Naive thymus-derived CD4-positive, alpha-beta T cell (primary cell): ENCODE data around the gene IQUB. TPM values are rescaled to one million over a fixed set of nuclear protein-coding genes. Genes with fewer than 3 reads are reported as not detected.

Experiments used
- ATAC-seq: fragments of 150-1000 bp; cut with Tn5 transposase; 2 replicates; pipeline ENCODE4 v1.10.0; 2021; ENCODE audit warnings: mild to moderate bottlenecking, moderate library complexity
- CTCF ChIA-PET: fragments of 350-600 bp; sonication (Branson Sonifier 250); formaldehyde crosslinking; loops from one replicate; lab custom pipeline; 2021; ENCODE audit warnings: antibody characterized with exemption; lab: Charles Lee
- POLR2A ChIA-PET: fragments of 350-600 bp; sonication (Branson Sonifier 250); formaldehyde crosslinking; loops from one replicate; lab custom pipeline; 2021; ENCODE audit warnings: antibody characterized with exemption, inconsistent platforms; lab: Charles Lee
- DNase-seq, 9 donors: peaks; one replicate each; pipeline versions ENCODE4 v3.0.0 to v3.0.0-alpha.2; 2020 to 2022; ENCODE audit warnings: mixed read lengths in 1 of 9
- H3K27ac ChIP-seq: one replicate; pipeline ENCODE4 v1.7.0; 2013; ENCODE audit warnings: mild to moderate bottlenecking, low read depth, low read length, moderate library complexity
- H3K27me3 ChIP-seq, 2 donors: one replicate each; pipeline ENCODE4 v1.7.0; 2013; ENCODE audit warnings: low read length in 2 of 2, mild to moderate bottlenecking in 2 of 2, moderate library complexity in 2 of 2; ENCODE audit not compliant: control insufficient read depth in 2 of 2, insufficient read depth in 2 of 2
- H3K36me3 ChIP-seq, 3 experiments: 1 replicate in 2 of 3; 2 replicates in 1 of 3; pipeline ENCODE4 v1.7.0; 2013; ENCODE audit warnings: low read length in 3 of 3, mild to moderate bottlenecking in 3 of 3, moderate library complexity in 1 of 3; ENCODE audit not compliant: insufficient read depth in 3 of 3, control insufficient read depth in 2 of 3
- H3K4me1 ChIP-seq, 2 donors: one replicate each; pipeline ENCODE4 v1.7.0; 2013; ENCODE audit warnings: low read length in 2 of 2, mild to moderate bottlenecking in 2 of 2, moderate library complexity in 1 of 2; ENCODE audit not compliant: control insufficient read depth in 2 of 2, insufficient read depth in 2 of 2
- H3K4me3 ChIP-seq: 2 replicates; pipeline ENCODE4 v1.7.0; 2013; ENCODE audit warnings: mild to moderate bottlenecking, low read length
- H3K9me3 ChIP-seq, 3 experiments: 1 replicate in 2 of 3; 2 replicates in 1 of 3; pipeline ENCODE4 v1.7.0; 2013; ENCODE audit warnings: low read length in 3 of 3; ENCODE audit not compliant: control insufficient read depth in 2 of 3
- H3K27ac Mint-ChIP-seq, 9 donors: one replicate each; pipeline ENCODE4 v1.8.0; 2020 to 2022; ENCODE audit warnings: mixed read lengths in 9 of 9, mild to moderate bottlenecking in 8 of 9, moderate library complexity in 5 of 9, inconsistent platforms in 2 of 9
- H3K27me3 Mint-ChIP-seq, 5 donors: one replicate each; pipeline ENCODE4 v1.8.0; 2021 to 2022; ENCODE audit warnings: mixed read lengths in 5 of 5, mild to moderate bottlenecking in 1 of 5
- H3K36me3 Mint-ChIP-seq, 5 donors: one replicate each; pipeline ENCODE4 v1.8.0; 2020 to 2022; ENCODE audit warnings: mixed read lengths in 5 of 5, mild to moderate bottlenecking in 3 of 5, inconsistent platforms in 1 of 5
- H3K4me1 Mint-ChIP-seq, 7 donors: one replicate each; pipeline ENCODE4 v1.8.0; 2020 to 2022; ENCODE audit warnings: mixed read lengths in 7 of 7, mild to moderate bottlenecking in 3 of 7, inconsistent platforms in 1 of 7
- H3K4me3 Mint-ChIP-seq, 10 donors: one replicate each; pipeline ENCODE4 v1.8.0; 2020 to 2022; ENCODE audit warnings: mild to moderate bottlenecking in 10 of 10, mixed read lengths in 10 of 10, moderate library complexity in 6 of 10, inconsistent platforms in 2 of 10
- H3K9me3 Mint-ChIP-seq, 11 donors: one replicate each; pipeline ENCODE4 v1.8.0; 2020 to 2022; ENCODE audit warnings: mixed read lengths in 11 of 11, mild to moderate bottlenecking in 4 of 11, inconsistent platforms in 1 of 11, moderate library complexity in 1 of 11
- intact Hi-C, 2 donors: fragments of 100-400 bp; cut with micrococcal nuclease; formaldehyde crosslinking; loops; one replicate each; pipeline ENCODE4 v1.15.1; 2023
- polyA plus RNA-seq, 2 donors: library from polyadenylated mRNA; unstranded; fragments of 300-500 nt; fragmentation: Illumina TruSeq; gene quantifications; one replicate each; pipeline ENCODE4 v1.2.3, GENCODE V29; 2021
- total RNA-seq, 6 experiments: library from RNA in 5 of 6; stranded (reverse) in 5 of 6; gene quantifications; 1 replicate in 5 of 6; 2 replicates in 1 of 6; pipeline ENCODE4 v1.2.3 and lab custom pipeline; 2021 to 2026

The IQUB gene
- total and polyA plus RNA-seq, 7 experiments from 2014 or later = 0.09 to 0.24 TPM; not detected in 5

DNA sequence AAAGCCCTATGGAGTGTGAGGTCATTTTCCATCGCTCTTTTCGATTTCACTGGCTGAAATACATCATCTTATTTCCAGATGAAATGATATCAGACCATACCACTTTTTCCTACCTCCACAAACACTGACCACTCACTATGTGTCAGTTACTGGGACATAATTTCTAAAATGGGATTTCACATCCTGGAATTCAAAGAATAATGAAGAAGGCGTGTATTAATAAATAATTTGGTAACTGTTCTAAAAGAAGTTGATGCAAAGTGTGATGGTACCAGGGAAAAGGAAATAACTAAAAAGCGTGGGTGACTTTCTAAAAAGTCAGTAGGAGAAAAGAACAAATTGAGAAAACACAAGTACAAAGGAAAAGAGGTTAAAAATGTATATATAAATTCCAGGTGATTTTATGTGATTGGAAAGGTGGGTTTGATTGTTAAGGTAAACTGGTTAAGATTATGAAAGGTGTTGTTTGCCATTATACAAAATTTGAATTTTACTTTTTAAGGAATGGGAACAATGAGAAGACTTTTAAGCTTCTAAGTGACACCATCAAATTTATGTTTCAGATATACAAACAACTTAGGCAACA is 24.0 kb upstream of the IQUB start:
- CTCF ChIA-PET = interaction anchor here (0.8 to 0.9 kb wide), 2 partner anchors 19 to 64 kb away, joined by 3 read pairs; no protein-coding TSS in a partner anchor

DNA sequence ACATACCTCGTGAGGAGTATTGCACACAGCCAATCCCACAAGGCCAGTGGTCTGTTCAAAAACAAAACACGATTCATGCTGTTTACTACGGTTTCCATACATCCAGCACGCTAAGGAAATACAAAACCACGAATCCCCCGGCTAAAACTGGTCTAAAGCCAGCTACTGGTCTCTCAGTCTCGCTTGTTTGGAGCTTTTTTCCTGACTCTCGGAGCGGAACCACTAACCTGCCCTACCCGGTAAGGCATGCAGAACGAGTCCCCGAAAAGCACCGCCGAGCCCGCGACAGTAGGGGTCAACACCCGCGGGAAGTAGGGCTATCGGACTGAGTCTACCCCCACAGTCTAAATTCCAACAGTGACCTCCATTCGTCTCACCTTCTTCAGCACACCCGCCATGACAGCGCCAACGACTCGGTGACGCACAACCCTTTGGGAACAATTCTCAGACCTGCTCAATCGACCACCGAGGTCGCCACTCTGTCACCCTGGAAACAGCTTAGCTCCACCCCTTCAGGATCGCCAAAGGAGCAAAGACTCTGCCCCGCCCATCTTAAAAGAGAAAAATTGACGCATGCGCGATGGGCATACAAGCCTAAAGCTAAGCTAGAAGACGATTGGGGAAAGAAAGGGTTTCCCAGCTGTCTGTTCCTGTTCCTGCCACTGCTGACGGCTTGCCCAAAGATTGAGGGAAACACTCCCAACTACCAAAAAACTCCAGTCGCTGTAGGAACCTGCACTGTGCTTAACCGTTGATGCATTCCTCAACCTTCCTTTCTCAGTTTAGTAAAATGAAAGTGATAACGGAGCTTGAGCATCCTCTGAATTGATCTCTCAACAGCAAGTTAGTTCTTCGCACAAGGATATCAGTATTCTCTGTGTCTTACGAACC is 23.2 kb upstream of the IQUB start, which contains the start of gene NDUFA5:
Gene NDUFA5, minus strand, starts transcription at position 421 of the 891 bp plus-strand sequence. Its CDS starts 23 bp downstream, at position 398.
- Mint-ChIP-seq H3K9me3 (no peaks in the 10 kb centered on the region), H3K36me3 (peaks cover 4 to 12% (median 9%) of the 10 kb centered on the region in 5 donors), H3K27ac (no peak within 1 kb of the TSS), H3K4me3 (no peak within 1 kb of the TSS), H3K27me3 (peaks cover 0 to 6% (median 5%) of the 10 kb centered on the region in 5 donors), H3K4me1 (peaks cover 3 to 16% (median 12%) of the 10 kb centered on the region in 7 donors)
- peak; percentile 100 for ATAC-seq
- Histone ChIP-seq H3K36me3 (peaks cover 0 to 4% (median 0%) of the 10 kb centered on the region in 3 experiments), H3K4me1 (peaks cover 13 to 15% of the 10 kb centered on the region in 2 donors), H3K27ac (peak within 1 kb of the TSS; percentile 90), H3K4me3 (peak within 1 kb of the TSS; percentile 95), H3K9me3 (no peaks in the 10 kb centered on the region), H3K27me3 (no peaks in the 10 kb centered on the region)
- peak; percentile 78 to 99 (median 98) for DNase-seq
- intact Hi-C loops = loop anchor here (1.0 kb wide), 4 partner anchors 22 to 1372 kb away; partner anchors contain the start of genes POT1 (in 2 of the 2), WASL (in 2 of the 2) and IQUB (in 1 of the 2)
- ChIA-PET CTCF (interaction anchor here (0.8 to 1.2 kb wide), 3 partner anchors 18 to 63 kb away, joined by 3 read pairs; no protein-coding TSS in a partner anchor), POLR2A (interaction anchor here (0.8 to 2.6 kb wide), 7 partner anchors 8 to 191 kb away, joined by 3 to 21 read pairs (median 4); partner anchors contain the start of genes IQUB and WASL)

More for the DNA sequence above, 24.0 kb upstream of the IQUB start:
- no peak overlapping the region for H3K4me3 Mint-ChIP-seq
- peaks cover 0 to 5% (median 3%) of the 10 kb centered on the region in 5 donors for H3K36me3 Mint-ChIP-seq
- intact Hi-C loops = no loop called here
- POLR2A ChIA-PET = interaction anchor here (0.8 to 2.6 kb wide), 7 partner anchors 9 to 191 kb away, joined by 3 to 21 read pairs (median 4); partner anchors contain the start of genes IQUB and WASL
- no peaks in the 10 kb centered on the region for H3K9me3 Mint-ChIP-seq
- ATAC-seq (no peak), DNase-seq (no peak)
- peaks cover 3 to 9% (median 5%) of the 10 kb centered on the region in 7 donors for H3K4me1 Mint-ChIP-seq
- Histone ChIP-seq H3K4me3 (peak overlapping the region; percentile 95), H3K9me3 (no peaks in the 10 kb centered on the region), H3K27ac (peak overlapping the region; percentile 90), H3K4me1 (peaks cover 13 to 15% of the 10 kb centered on the region in 2 donors), H3K36me3 (no peaks in the 10 kb centered on the region), H3K27me3 (no peaks in the 10 kb centered on the region)
- peaks cover 0 to 6% (median 5%) of the 10 kb centered on the region in 5 donors for H3K27me3 Mint-ChIP-seq
- peak overlapping the region in 1 of 9 donors; percentile 3 for H3K27ac Mint-ChIP-seq

DNA sequence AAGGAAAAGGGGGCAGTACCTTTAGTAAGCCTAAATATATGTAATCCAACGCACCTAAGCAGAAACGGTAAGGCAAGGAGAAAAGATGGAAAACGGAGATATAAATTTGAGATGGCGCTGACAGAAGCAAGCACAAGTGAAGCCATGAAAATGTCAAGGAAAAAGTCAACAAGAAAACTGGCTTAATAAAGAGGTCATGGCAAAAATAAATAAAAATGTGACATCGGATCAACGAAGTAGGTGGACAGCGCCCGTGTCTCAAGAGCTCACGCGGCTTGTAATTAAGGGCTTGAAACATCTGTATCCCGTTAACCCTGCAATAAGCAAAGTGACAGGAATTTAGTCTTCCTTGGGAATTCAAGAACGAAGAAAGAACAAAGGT is 22.6 kb upstream of the IQUB start:
- Histone ChIP-seq H3K36me3 (peaks cover 0 to 5% (median 0%) of the 10 kb centered on the region in 3 experiments), H3K27ac (peak overlapping the region; percentile 90), H3K4me1 (peaks cover 13 to 15% of the 10 kb centered on the region in 2 donors), H3K9me3 (no peaks in the 10 kb centered on the region), H3K27me3 (no peaks in the 10 kb centered on the region), H3K4me3 (peak overlapping the region; percentile 95)
- Mint-ChIP-seq H3K9me3 (peaks cover 0 to 2% (median 0%) of the 10 kb centered on the region in 11 donors), H3K4me3 (no peak overlapping the region), H3K4me1 (peaks cover 3 to 20% (median 14%) of the 10 kb centered on the region in 7 donors), H3K27me3 (peaks cover 0 to 6% (median 5%) of the 10 kb centered on the region in 5 donors), H3K36me3 (peaks cover 4 to 18% (median 14%) of the 10 kb centered on the region in 5 donors), H3K27ac (no peak overlapping the region)
- ChIA-PET POLR2A (interaction anchor here (1.4 to 2.6 kb wide), 3 partner anchors 17 to 189 kb away, joined by 4 to 21 read pairs (median 7); partner anchors contain the start of gene IQUB), CTCF (interaction anchor here (1.2 kb wide), 1 partner anchor 63 kb away, joined by 3 read pairs; no protein-coding TSS in a partner anchor)
- intact Hi-C loops = loop anchor here (1.0 kb wide), 4 partner anchors 22 to 1372 kb away; partner anchors contain the start of genes POT1 (in 2 of the 2), WASL (in 2 of the 2) and IQUB (in 1 of the 2)
- ATAC-seq (no peak), DNase-seq (no peak)

DNA sequence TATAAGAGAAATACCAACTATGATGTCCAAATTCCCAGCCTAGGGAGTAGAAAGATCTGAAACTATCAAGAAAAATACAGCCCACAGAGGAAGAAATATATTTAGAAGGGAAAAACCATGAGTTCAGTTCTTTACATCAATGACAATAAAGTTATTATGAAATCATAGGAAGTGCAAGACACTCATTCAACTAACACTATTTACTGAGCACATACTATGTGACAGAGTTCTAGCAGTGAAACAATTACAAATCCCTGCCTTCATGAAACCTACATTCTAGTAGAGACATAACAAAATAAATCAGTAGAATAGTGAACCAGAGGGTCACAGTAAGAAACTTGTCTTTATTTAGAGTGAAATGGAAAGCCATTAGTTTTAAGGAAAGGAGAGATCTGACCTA is 21.1 kb upstream of the IQUB start:
- no peak overlapping the region for H3K4me3 Mint-ChIP-seq
- H3K9me3 Mint-ChIP-seq = peaks cover 0 to 2% (median 0%) of the 10 kb centered on the region in 11 donors
- peaks cover 0 to 2% (median 0%) of the 10 kb centered on the region in 5 donors for H3K27me3 Mint-ChIP-seq
- ChIA-PET CTCF (no interaction called here), POLR2A (no interaction called here)
- Histone ChIP-seq H3K4me3 (no peak overlapping the region), H3K36me3 (peaks cover 0 to 5% (median 0%) of the 10 kb centered on the region in 3 experiments), H3K9me3 (no peaks in the 10 kb centered on the region), H3K27me3 (no peaks in the 10 kb centered on the region), H3K27ac (no peak overlapping the region), H3K4me1 (peaks cover 13 to 15% of the 10 kb centered on the region in 2 donors)
- H3K4me1 Mint-ChIP-seq = peaks cover 3 to 24% (median 17%) of the 10 kb centered on the region in 7 donors
- peaks cover 4 to 23% (median 18%) of the 10 kb centered on the region in 5 donors for H3K36me3 Mint-ChIP-seq
- H3K27ac Mint-ChIP-seq = no peak overlapping the region
- intact Hi-C loops = no loop called here
- DNase-seq (no peak), ATAC-seq (no peak)

DNA sequence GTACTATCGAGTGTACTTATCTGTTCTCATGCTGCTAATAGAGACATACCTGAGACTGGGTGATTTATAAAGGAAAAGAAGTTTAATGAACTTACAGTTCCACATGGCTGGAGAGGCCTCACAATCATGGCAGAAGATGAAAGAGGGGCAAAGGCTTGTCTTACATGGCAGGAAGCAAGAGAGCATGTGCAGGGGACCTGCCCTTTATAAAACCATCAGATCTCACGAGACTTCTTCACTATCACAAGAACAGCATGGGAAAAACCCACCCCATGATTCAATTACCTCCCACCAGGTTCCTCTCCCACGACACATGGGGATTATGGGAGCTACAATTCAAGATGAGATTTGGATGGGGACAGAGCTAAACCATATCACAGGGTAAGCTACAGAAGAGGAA is 18.8 kb upstream of the IQUB start:
- Mint-ChIP-seq H3K27me3 (no peaks in the 10 kb centered on the region), H3K9me3 (peaks cover 0 to 2% (median 0%) of the 10 kb centered on the region in 11 donors), H3K4me1 (peaks cover 8 to 47% (median 37%) of the 10 kb centered on the region in 7 donors), H3K27ac (peak overlapping the region in 1 of 9 donors; percentile 3), H3K36me3 (peaks cover 8 to 38% (median 30%) of the 10 kb centered on the region in 5 donors), H3K4me3 (peak overlapping the region in 1 of 10 donors; percentile 29)
- intact Hi-C loops = no loop called here
- Histone ChIP-seq H3K27me3 (no peaks in the 10 kb centered on the region), H3K4me1 (peaks cover 13% of the 10 kb centered on the region in 2 donors), H3K4me3 (no peak overlapping the region), H3K27ac (no peak overlapping the region), H3K36me3 (peaks cover 7 to 20% (median 13%) of the 10 kb centered on the region in 3 experiments), H3K9me3 (no peaks in the 10 kb centered on the region)
- ATAC-seq = no peak
- no peak for DNase-seq
- CTCF ChIA-PET = no interaction called here
- POLR2A ChIA-PET = no interaction called here

DNA sequence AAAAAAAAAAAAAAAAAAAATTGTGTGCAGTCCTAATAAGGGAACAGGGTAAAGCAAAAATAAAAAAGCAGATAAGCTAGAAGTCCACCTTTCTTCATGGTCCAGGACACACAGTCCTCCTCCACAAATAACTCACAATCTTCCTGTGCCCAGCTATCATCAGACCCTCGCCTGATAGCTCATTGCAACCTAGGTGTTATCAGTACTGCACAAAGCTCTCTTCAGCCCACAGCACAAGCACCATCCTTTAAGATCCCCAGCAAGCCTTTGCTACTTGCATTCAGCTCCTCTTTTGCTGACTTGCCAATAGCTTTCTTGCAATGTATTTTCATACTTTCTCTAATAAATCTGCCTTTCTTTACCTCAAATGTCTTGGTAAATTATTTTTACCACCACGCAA is 18.2 kb upstream of the IQUB start:
- no peak overlapping the region for H3K27ac Mint-ChIP-seq
- Histone ChIP-seq H3K9me3 (no peaks in the 10 kb centered on the region), H3K27ac (no peak overlapping the region), H3K27me3 (no peaks in the 10 kb centered on the region), H3K4me1 (peaks cover 12 to 13% of the 10 kb centered on the region in 2 donors), H3K4me3 (no peak overlapping the region), H3K36me3 (peaks cover 7 to 24% (median 14%) of the 10 kb centered on the region in 3 experiments)
- ChIA-PET CTCF (interaction anchor here (0.7 to 0.9 kb wide), 2 partner anchors 58 to 175 kb away, joined by 3 to 5 read pairs; no protein-coding TSS in a partner anchor), POLR2A (no interaction called here)
- no peaks in the 10 kb centered on the region for H3K27me3 Mint-ChIP-seq
- H3K36me3 Mint-ChIP-seq = peaks cover 9 to 40% (median 31%) of the 10 kb centered on the region in 5 donors
- no peak for ATAC-seq
- intact Hi-C loops = no loop called here
- H3K9me3 Mint-ChIP-seq = peaks cover 0 to 2% (median 0%) of the 10 kb centered on the region in 11 donors
- H3K4me1 Mint-ChIP-seq = peaks cover 9 to 51% (median 41%) of the 10 kb centered on the region in 7 donors
- DNase-seq = no peak
- no peak overlapping the region for H3K4me3 Mint-ChIP-seq
